Naive thymus-derived CD4-positive, alpha-beta T cell (primary cell): ENCODE measurements around the gene MAGEF1. TPM values are rescaled to one million over a fixed set of nuclear protein-coding genes. Genes with fewer than 3 reads are reported as not detected.

Experiments
- ATAC-seq: fragments of 150-1000 bp; cut with Tn5 transposase; 2 replicates; pipeline ENCODE4 v1.10.0; 2021; ENCODE audit warnings: mild to moderate bottlenecking, moderate library complexity
- CTCF ChIA-PET: fragments of 350-600 bp; sonication (Branson Sonifier 250); formaldehyde crosslinking; loops from one replicate; lab custom pipeline; 2021; ENCODE audit warnings: antibody characterized with exemption; lab: Charles Lee
- POLR2A ChIA-PET: fragments of 350-600 bp; sonication (Branson Sonifier 250); formaldehyde crosslinking; loops from one replicate; lab custom pipeline; 2021; ENCODE audit warnings: antibody characterized with exemption, inconsistent platforms; lab: Charles Lee
- DNase-seq, 9 donors: peaks; one replicate each; pipeline versions ENCODE4 v3.0.0 to v3.0.0-alpha.2; 2020 to 2022; ENCODE audit warnings: mixed read lengths in 1 of 9
- H3K27ac ChIP-seq: one replicate; pipeline ENCODE4 v1.7.0; 2013; ENCODE audit warnings: mild to moderate bottlenecking, low read depth, low read length, moderate library complexity
- H3K27me3 ChIP-seq, 2 donors: one replicate each; pipeline ENCODE4 v1.7.0; 2013; ENCODE audit warnings: low read length in 2 of 2, mild to moderate bottlenecking in 2 of 2, moderate library complexity in 2 of 2; ENCODE audit not compliant: control insufficient read depth in 2 of 2, insufficient read depth in 2 of 2
- H3K36me3 ChIP-seq, 3 experiments: 1 replicate in 2 of 3; 2 replicates in 1 of 3; pipeline ENCODE4 v1.7.0; 2013; ENCODE audit warnings: low read length in 3 of 3, mild to moderate bottlenecking in 3 of 3, moderate library complexity in 1 of 3; ENCODE audit not compliant: insufficient read depth in 3 of 3, control insufficient read depth in 2 of 3
- H3K4me1 ChIP-seq, 2 donors: one replicate each; pipeline ENCODE4 v1.7.0; 2013; ENCODE audit warnings: low read length in 2 of 2, mild to moderate bottlenecking in 2 of 2, moderate library complexity in 1 of 2; ENCODE audit not compliant: control insufficient read depth in 2 of 2, insufficient read depth in 2 of 2
- H3K4me3 ChIP-seq: 2 replicates; pipeline ENCODE4 v1.7.0; 2013; ENCODE audit warnings: mild to moderate bottlenecking, low read length
- H3K9me3 ChIP-seq, 3 experiments: 1 replicate in 2 of 3; 2 replicates in 1 of 3; pipeline ENCODE4 v1.7.0; 2013; ENCODE audit warnings: low read length in 3 of 3; ENCODE audit not compliant: control insufficient read depth in 2 of 3
- H3K27ac Mint-ChIP-seq, 9 donors: one replicate each; pipeline ENCODE4 v1.8.0; 2020 to 2022; ENCODE audit warnings: mixed read lengths in 9 of 9, mild to moderate bottlenecking in 8 of 9, moderate library complexity in 5 of 9, inconsistent platforms in 2 of 9
- H3K27me3 Mint-ChIP-seq, 5 donors: one replicate each; pipeline ENCODE4 v1.8.0; 2021 to 2022; ENCODE audit warnings: mixed read lengths in 5 of 5, mild to moderate bottlenecking in 1 of 5
- H3K36me3 Mint-ChIP-seq, 5 donors: one replicate each; pipeline ENCODE4 v1.8.0; 2020 to 2022; ENCODE audit warnings: mixed read lengths in 5 of 5, mild to moderate bottlenecking in 3 of 5, inconsistent platforms in 1 of 5
- H3K4me1 Mint-ChIP-seq, 7 donors: one replicate each; pipeline ENCODE4 v1.8.0; 2020 to 2022; ENCODE audit warnings: mixed read lengths in 7 of 7, mild to moderate bottlenecking in 3 of 7, inconsistent platforms in 1 of 7
- H3K4me3 Mint-ChIP-seq, 10 donors: one replicate each; pipeline ENCODE4 v1.8.0; 2020 to 2022; ENCODE audit warnings: mild to moderate bottlenecking in 10 of 10, mixed read lengths in 10 of 10, moderate library complexity in 6 of 10, inconsistent platforms in 2 of 10
- H3K9me3 Mint-ChIP-seq, 11 donors: one replicate each; pipeline ENCODE4 v1.8.0; 2020 to 2022; ENCODE audit warnings: mixed read lengths in 11 of 11, mild to moderate bottlenecking in 4 of 11, inconsistent platforms in 1 of 11, moderate library complexity in 1 of 11
- intact Hi-C, 2 donors: fragments of 100-400 bp; cut with micrococcal nuclease; formaldehyde crosslinking; loops; one replicate each; pipeline ENCODE4 v1.15.1; 2023
- polyA plus RNA-seq, 2 donors: library from polyadenylated mRNA; unstranded; fragments of 300-500 nt; fragmentation: Illumina TruSeq; gene quantifications; one replicate each; pipeline ENCODE4 v1.2.3, GENCODE V29; 2021
- total RNA-seq, 6 experiments: library from RNA in 5 of 6; stranded (reverse) in 5 of 6; gene quantifications; 1 replicate in 5 of 6; 2 replicates in 1 of 6; pipeline ENCODE4 v1.2.3 and lab custom pipeline; 2021 to 2026

MAGEF1 gene
- total and polyA plus RNA-seq, 7 experiments from 2014 or later = 9.0 to 40.0 (median 17.0) TPM

DNA sequence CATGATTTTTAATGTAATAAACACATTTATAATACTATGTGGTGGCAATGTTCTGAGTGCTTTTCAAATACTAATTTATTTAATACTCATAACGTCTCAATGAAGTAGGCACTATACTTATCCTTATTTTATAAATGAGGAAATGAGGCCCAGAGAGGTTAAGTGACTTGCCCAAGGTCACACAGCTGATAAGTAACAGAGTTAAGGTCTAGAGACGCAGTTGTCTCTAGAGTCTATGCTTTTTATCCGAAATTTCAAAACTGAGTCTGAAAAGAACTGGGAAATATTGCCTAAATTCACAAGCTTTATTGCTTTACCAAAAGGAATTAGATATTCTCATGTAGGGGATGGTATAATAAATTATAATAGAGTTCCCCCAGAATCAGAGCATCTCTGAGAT lies 31.4 kb upstream of the MAGEF1 start:
- Histone ChIP-seq H3K4me3 (no peak overlapping the region), H3K4me1 (no peaks in the 10 kb centered on the region), H3K27me3 (no peaks in the 10 kb centered on the region), H3K9me3 (no peaks in the 10 kb centered on the region), H3K27ac (no peak overlapping the region), H3K36me3 (no peaks in the 10 kb centered on the region)
- DNase-seq = no peak
- Mint-ChIP-seq H3K4me3 (no peak overlapping the region), H3K4me1 (peaks cover 0 to 3% (median 0%) of the 10 kb centered on the region in 7 donors), H3K27me3 (peaks cover 0 to 13% (median 4%) of the 10 kb centered on the region in 5 donors), H3K36me3 (peaks cover 0 to 4% (median 0%) of the 10 kb centered on the region in 5 donors), H3K27ac (no peak overlapping the region), H3K9me3 (peaks cover 0 to 2% (median 0%) of the 10 kb centered on the region in 11 donors)
- CTCF ChIA-PET = interaction anchor here (1.5 to 1.8 kb wide), 2 partner anchors 16 to 182 kb away, joined by 5 read pairs; partner anchors contain the start of gene EPHB3
- no peak for ATAC-seq
- intact Hi-C loops = no loop called here
- POLR2A ChIA-PET = no interaction called here

DNA sequence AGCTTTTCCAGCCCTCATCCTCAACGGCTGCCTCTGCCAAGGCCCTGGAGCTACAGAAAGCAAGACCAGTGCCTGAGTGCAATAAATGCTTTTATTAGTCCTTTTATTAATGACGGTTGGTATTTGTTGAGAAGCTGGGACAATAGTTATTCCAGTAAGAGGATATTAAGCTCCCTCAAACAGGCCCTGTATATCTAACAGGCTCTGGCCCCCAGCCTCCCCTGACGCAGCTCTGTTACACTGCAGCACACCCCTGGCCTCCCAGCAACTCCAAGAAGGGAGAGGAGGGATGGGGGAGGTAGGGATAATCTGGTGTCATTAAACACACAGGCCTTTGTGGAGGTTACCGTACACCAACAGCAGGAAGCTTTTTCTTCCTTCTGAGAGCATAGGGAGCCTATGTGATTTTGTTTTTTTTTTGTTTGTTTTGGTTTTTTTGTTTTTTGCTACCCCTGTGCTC lies 30.8 kb upstream of the MAGEF1 start:
- no peak overlapping the region for H3K4me3 ChIP-seq
- H3K4me1 ChIP-seq = no peaks in the 10 kb centered on the region
- H3K9me3 Mint-ChIP-seq = peaks cover 0 to 2% (median 0%) of the 10 kb centered on the region in 11 donors
- ChIA-PET CTCF (interaction anchor here (1.5 to 1.8 kb wide), 2 partner anchors 16 to 181 kb away, joined by 5 read pairs; partner anchors contain the start of gene EPHB3), POLR2A (no interaction called here)
- peaks cover 0 to 4% (median 0%) of the 10 kb centered on the region in 5 donors for H3K36me3 Mint-ChIP-seq
- intact Hi-C loops = no loop called here
- no peaks in the 10 kb centered on the region for H3K27me3 ChIP-seq
- H3K9me3 ChIP-seq = no peaks in the 10 kb centered on the region
- H3K4me3 Mint-ChIP-seq = no peak overlapping the region
- no peak overlapping the region for H3K27ac Mint-ChIP-seq
- no peak for DNase-seq
- ATAC-seq = no peak
- H3K4me1 Mint-ChIP-seq = no peaks in the 10 kb centered on the region
- H3K36me3 ChIP-seq = no peaks in the 10 kb centered on the region
- H3K27me3 Mint-ChIP-seq = peaks cover 0 to 13% (median 4%) of the 10 kb centered on the region in 5 donors
- no peak overlapping the region for H3K27ac ChIP-seq

DNA sequence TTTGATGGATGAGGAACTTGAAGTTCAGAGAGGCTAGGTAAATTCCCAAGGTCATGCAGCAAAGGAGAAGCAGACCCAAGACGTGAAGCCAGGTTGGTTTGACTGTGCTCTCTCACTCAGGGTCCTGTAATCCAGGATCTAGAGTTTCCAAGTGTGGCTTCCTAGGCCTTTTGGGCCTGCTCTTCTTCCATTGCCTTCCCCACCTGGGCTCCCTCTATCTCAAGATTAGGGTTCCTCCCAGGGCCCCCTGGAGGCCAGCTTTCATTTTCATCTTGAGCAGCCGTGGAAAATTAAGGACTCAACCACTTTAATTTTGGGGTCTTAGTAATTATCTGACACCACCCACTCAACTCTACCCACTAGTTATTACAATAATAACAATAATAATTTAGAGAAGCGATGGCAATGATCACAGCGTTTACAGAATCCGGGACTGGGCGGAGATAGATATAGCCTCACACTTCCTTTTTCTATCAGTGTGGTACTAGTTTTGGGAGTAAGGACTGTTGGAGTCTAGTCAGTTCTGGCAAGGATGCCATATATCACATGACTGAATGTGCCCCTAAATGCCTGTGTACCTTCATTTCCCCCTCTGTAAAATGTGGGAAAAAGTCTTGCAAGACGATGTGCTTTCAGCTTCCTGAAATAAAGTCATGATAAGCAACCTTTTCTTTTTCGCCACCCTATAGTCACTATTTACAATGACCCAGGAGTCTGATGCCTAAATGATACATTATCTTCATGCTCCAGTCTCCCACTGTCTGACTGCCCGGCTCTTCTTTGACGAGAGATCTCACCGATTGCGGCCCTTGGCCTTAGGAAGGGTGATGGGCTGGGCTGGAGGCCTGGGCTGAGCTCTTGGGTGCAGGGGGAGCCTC lies 30.2 kb upstream of the MAGEF1 start:
- DNase-seq (no peak), ATAC-seq (no peak)
- Mint-ChIP-seq H3K36me3 (peaks cover 0 to 4% (median 0%) of the 10 kb centered on the region in 5 donors), H3K9me3 (peaks cover 0 to 2% (median 0%) of the 10 kb centered on the region in 11 donors), H3K4me1 (no peaks in the 10 kb centered on the region), H3K27me3 (peaks cover 0 to 13% (median 4%) of the 10 kb centered on the region in 5 donors), H3K27ac (peak overlapping the region in 1 of 9 donors; percentile 41), H3K4me3 (no peak overlapping the region)
- no peaks in the 10 kb centered on the region for H3K9me3 ChIP-seq
- no peaks in the 10 kb centered on the region for H3K36me3 ChIP-seq
- no peak overlapping the region for H3K27ac ChIP-seq
- H3K27me3 ChIP-seq = no peaks in the 10 kb centered on the region
- no peaks in the 10 kb centered on the region for H3K4me1 ChIP-seq
- ChIA-PET POLR2A (no interaction called here), CTCF (interaction anchor here (1.8 kb wide), 1 partner anchor 181 kb away, joined by 5 read pairs; the partner anchor contains the start of gene EPHB3)
- no peak overlapping the region for H3K4me3 ChIP-seq
- intact Hi-C loops = no loop called here

DNA sequence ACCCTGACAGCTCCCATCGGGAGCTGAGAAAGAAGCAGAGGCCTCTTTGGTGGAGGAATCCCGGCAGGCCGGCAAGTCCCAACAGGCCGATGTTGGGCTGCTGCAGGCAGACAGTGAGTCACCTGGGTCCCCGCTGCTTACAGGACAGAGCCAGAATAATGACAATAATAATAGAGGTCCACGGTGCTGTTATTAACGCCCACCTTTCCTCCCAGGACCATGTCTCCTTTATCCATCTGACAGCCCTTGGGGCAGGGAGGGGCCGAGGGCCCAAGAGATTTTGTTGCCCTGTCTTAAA lies 29.3 kb upstream of the MAGEF1 start:
- no peaks in the 10 kb centered on the region for H3K4me1 Mint-ChIP-seq
- no peak overlapping the region for H3K27ac Mint-ChIP-seq
- no peak for DNase-seq
- ATAC-seq = no peak
- peaks cover 0 to 2% (median 0%) of the 10 kb centered on the region in 11 donors for H3K9me3 Mint-ChIP-seq
- intact Hi-C loops = no loop called here
- peaks cover 0 to 13% (median 4%) of the 10 kb centered on the region in 5 donors for H3K27me3 Mint-ChIP-seq
- Histone ChIP-seq H3K4me3 (no peak overlapping the region), H3K9me3 (no peaks in the 10 kb centered on the region), H3K36me3 (no peaks in the 10 kb centered on the region), H3K4me1 (no peaks in the 10 kb centered on the region), H3K27ac (no peak overlapping the region), H3K27me3 (no peaks in the 10 kb centered on the region)
- CTCF ChIA-PET = interaction anchor here (0.6 kb wide), 1 partner anchor 9 kb away, joined by 3 read pairs; no protein-coding TSS in a partner anchor
- peaks cover 0 to 4% (median 0%) of the 10 kb centered on the region in 5 donors for H3K36me3 Mint-ChIP-seq
- POLR2A ChIA-PET = no interaction called here
- no peak overlapping the region for H3K4me3 Mint-ChIP-seq

DNA sequence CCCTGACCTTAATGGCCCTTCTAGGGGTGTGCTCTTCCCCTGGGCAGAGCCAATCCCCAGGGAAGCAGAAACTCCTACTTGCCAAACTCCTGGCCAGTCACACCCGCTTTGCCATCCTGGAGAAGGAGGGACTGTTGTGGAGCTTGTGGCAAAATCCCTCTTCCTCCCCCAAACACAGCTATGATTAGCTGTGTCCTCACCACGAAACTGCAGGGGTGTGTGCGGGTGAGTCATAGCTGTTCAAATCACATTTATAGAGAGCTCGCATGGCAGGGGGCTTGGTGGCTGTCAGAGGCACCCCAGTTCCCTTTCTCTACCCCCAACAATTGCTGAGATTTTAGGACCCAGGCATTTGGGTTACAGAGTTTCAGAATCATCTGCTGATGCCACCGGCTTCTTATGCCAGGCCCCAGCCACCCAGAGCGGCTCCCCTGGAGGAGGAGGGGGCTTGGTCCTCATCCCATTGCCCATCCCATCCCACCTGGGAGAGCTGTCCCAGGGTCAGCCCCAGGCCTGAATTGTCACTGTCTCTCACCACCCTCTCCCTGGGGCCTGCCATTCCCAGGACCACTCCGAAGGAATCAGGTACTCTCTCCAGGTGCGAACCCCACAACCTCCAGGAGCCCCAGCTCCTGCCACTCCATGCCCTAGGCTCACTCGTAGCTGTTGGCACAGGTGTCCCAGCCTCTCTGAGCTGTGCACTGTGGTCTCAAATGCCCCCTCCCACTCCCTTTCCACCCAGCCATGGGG lies 28.8 kb upstream of the MAGEF1 start:
- no peak overlapping the region for H3K4me3 Mint-ChIP-seq
- no peak overlapping the region for H3K27ac Mint-ChIP-seq
- POLR2A ChIA-PET = no interaction called here
- no peak overlapping the region for H3K27ac ChIP-seq
- ATAC-seq (no peak), DNase-seq (no peak)
- peaks cover 0 to 13% (median 4%) of the 10 kb centered on the region in 5 donors for H3K27me3 Mint-ChIP-seq
- H3K27me3 ChIP-seq = no peaks in the 10 kb centered on the region
- H3K9me3 ChIP-seq = no peaks in the 10 kb centered on the region
- no peaks in the 10 kb centered on the region for H3K4me1 ChIP-seq
- H3K9me3 Mint-ChIP-seq = peaks cover 0 to 2% (median 0%) of the 10 kb centered on the region in 11 donors
- intact Hi-C loops = no loop called here
- CTCF ChIA-PET = interaction anchor here (0.6 kb wide), 1 partner anchor 8 kb away, joined by 3 read pairs; no protein-coding TSS in a partner anchor
- peaks cover 0 to 4% (median 0%) of the 10 kb centered on the region in 5 donors for H3K36me3 Mint-ChIP-seq
- H3K4me3 ChIP-seq = no peak overlapping the region
- H3K36me3 ChIP-seq = no peaks in the 10 kb centered on the region
- no peaks in the 10 kb centered on the region for H3K4me1 Mint-ChIP-seq

DNA sequence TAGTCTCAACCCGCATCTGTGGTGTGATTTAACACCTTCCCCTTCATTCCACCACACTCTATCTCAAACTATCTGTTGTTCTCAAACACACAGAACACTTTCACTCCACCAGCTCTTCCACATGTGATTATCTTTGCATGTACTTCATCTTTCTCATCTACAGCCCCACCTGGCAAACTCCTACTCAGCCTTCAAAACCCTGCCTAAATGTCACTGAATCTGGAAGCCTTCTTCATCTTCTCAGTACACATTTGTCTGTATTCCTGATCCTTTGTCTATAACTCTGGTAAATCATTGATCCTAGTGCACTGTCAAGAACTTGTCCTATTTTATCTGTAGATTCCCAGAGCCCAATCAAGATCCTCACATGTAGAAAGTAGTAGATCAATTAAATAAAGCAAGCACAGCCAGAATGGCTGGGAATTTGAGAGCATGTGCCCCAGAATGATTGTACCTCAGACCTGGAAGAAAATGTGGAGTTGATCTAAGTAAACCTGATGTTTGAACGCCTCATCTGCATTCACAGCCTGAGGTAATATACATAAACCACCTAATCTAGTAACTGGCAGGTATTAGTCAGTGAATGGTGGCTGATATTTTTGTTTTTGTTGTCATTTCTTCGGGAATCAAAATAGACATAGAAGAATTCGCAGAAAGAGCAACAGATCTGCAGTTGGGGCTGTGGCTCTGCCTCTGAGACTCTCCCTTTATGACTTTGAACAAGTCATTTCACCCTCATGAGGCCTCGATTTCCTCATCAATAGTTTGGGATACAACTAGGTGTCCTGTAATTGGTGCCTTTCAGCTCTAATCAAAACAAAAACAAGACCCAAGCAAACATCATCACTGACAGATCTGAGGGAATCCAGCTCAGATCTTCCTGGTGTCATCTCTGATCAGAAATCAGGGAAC lies 28.0 kb upstream of the MAGEF1 start:
- Histone ChIP-seq H3K4me3 (no peak overlapping the region), H3K27ac (no peak overlapping the region), H3K9me3 (no peaks in the 10 kb centered on the region), H3K36me3 (no peaks in the 10 kb centered on the region), H3K4me1 (no peaks in the 10 kb centered on the region), H3K27me3 (no peaks in the 10 kb centered on the region)
- H3K36me3 Mint-ChIP-seq = peaks cover 0 to 4% (median 0%) of the 10 kb centered on the region in 5 donors
- DNase-seq (no peak), ATAC-seq (no peak)
- peaks cover 0 to 2% (median 0%) of the 10 kb centered on the region in 11 donors for H3K9me3 Mint-ChIP-seq
- H3K27me3 Mint-ChIP-seq = peaks cover 0 to 11% (median 8%) of the 10 kb centered on the region in 5 donors
- ChIA-PET POLR2A (no interaction called here), CTCF (no interaction called here)
- intact Hi-C loops = no loop called here
- H3K27ac Mint-ChIP-seq = no peak overlapping the region
- H3K4me3 Mint-ChIP-seq = no peak overlapping the region
- H3K4me1 Mint-ChIP-seq = no peaks in the 10 kb centered on the region
